ENCODE results near the gene MCRS1. TPM values are rescaled to one million over a fixed set of nuclear protein-coding genes. Genes with fewer than 3 reads are reported as not detected.
"Not testable (repeated sequence)": the region's sequence is repeated elsewhere in the genome, so short reads cannot be mapped to it uniquely, and the experiment has no call there.

MCRS1 gene
- total RNA-seq, 4 donors from 2014 or later = 31.2 to 57.2 (median 33.1) TPM

- no peak for TF ChIP-seq CTCF (IDR thresholded peaks at IDR 0.05)
- no peak for DNase-seq (ENCODE audit: low spot score)
- ATAC-seq (ENCODE audit: low FRiP score) = no peak
Measured at GRCh38 chr12:49609059-49609874, 41.3 kb upstream of the MCRS1 start.

- not testable (repeated sequence) for DNase-seq (ENCODE audit: low spot score); ATAC-seq (ENCODE audit: low FRiP score)
Measured at GRCh38 chr12:49605539-49605938, 37.6 kb upstream of the MCRS1 start, which contains the start of gene FAM186B. FAM186B (minus strand) TSS chr12:49605639; CDS start chr12:49605477, 162 bp downstream.

- no peak for TF ChIP-seq CTCF (IDR thresholded peaks at IDR 0.05)
- no peak for ATAC-seq (ENCODE audit: low FRiP score)
- DNase-seq (ENCODE audit: low spot score) = no peak
Measured at GRCh38 chr12:49604856-49605255, 36.9 kb upstream of the MCRS1 start.

GRCh38 chr12:49603721-49604120 lies 35.8 kb upstream of the MCRS1 start:
- DNase-seq (ENCODE audit: low spot score) = no peak
- no peak for ATAC-seq (ENCODE audit: low FRiP score)
- no peak for TF ChIP-seq CTCF (IDR thresholded peaks at IDR 0.05)

- DNase-seq (ENCODE audit: low spot score) (no peak), ATAC-seq (ENCODE audit: low FRiP score) (no peak)
- no peak for TF ChIP-seq CTCF (IDR thresholded peaks at IDR 0.05)
Measured at GRCh38 chr12:49599961-49600360, 32.0 kb upstream of the MCRS1 start.

- DNase-seq (ENCODE audit: low spot score) (no peak), ATAC-seq (ENCODE audit: low FRiP score) (no peak)
- no peak for TF ChIP-seq CTCF (IDR thresholded peaks at IDR 0.05)
Measured at GRCh38 chr12:49598527-49598926, 30.6 kb upstream of the MCRS1 start.

GRCh38 chr12:49588721-49589516 lies 21.0 kb upstream of the MCRS1 start:
- no peak for TF ChIP-seq CTCF (IDR thresholded peaks at IDR 0.05)
- no peak for ATAC-seq (ENCODE audit: low FRiP score)

More at GRCh38 chr12:49588721-49589516, 21.0 kb upstream of the MCRS1 start:
- DNase-seq (ENCODE audit: low spot score) = no peak

Measured in omental fat pad (tissue), 4 donors.